MM.1S (cell line): ENCODE measurements around the gene KLHL18.

Experiments
- EZH2 ChIP-seq: fragments of 300-600 bp; sonication (generic); optimal IDR thresholded peaks from 2 replicates; pipeline ENCODE3; 2017; ENCODE audit warnings: low read depth, mild to moderate bottlenecking, antibody characterized with exemption, low read length, mixed read lengths
- EZH2phosphoT487 ChIP-seq: fragments of 300-600 bp; sonication (generic); IDR thresholded peaks from 2 replicates; pipeline ENCODE4 v1.6.1; 2018; ENCODE audit warnings: antibody characterized with exemption, low read length
- TF ChIP-seq, protein P1 (sequence below): fragments of 300-600 bp; sonication (generic); IDR thresholded peaks from 2 replicates; pipeline ENCODE4 v1.5.1; 2016; ENCODE audit warnings: antibody characterized with exemption, low read length, mixed read lengths

- TF ChIP-seq EZH2phosphoT487 (no peak), EZH2 (no peak)
- TF ChIP-seq, protein P1, sequence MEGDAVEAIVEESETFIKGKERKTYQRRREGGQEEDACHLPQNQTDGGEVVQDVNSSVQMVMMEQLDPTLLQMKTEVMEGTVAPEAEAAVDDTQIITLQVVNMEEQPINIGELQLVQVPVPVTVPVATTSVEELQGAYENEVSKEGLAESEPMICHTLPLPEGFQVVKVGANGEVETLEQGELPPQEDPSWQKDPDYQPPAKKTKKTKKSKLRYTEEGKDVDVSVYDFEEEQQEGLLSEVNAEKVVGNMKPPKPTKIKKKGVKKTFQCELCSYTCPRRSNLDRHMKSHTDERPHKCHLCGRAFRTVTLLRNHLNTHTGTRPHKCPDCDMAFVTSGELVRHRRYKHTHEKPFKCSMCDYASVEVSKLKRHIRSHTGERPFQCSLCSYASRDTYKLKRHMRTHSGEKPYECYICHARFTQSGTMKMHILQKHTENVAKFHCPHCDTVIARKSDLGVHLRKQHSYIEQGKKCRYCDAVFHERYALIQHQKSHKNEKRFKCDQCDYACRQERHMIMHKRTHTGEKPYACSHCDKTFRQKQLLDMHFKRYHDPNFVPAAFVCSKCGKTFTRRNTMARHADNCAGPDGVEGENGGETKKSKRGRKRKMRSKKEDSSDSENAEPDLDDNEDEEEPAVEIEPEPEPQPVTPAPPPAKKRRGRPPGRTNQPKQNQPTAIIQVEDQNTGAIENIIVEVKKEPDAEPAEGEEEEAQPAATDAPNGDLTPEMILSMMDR: no peak
These were observed 57.2 kb downstream of the KLHL18 start for GRCh38 chr3:47339951-47340350.
